Neural crest cell (in vitro differentiated cells): ENCODE measurements around the gene AQP10. TPM values are rescaled to one million over a fixed set of nuclear protein-coding genes. Genes with fewer than 3 reads are reported as not detected.

Source experiments
- DNase-seq: peaks from one replicate; pipeline ENCODE4 v3.0.0; 2021; ENCODE audit warnings: low read depth, mixed read lengths, low spot score
- H3K27ac Mint-ChIP-seq: one replicate; pipeline ENCODE4 v1.8.0; 2021; ENCODE audit warnings: mild to moderate bottlenecking, mixed read lengths; ENCODE audit not compliant: unreplicated experiment
- H3K27me3 Mint-ChIP-seq: 2 replicates; pipeline ENCODE4 v1.8.0; 2021; ENCODE audit warnings: low read depth, mild to moderate bottlenecking, mixed read lengths
- H3K36me3 Mint-ChIP-seq: 2 replicates; pipeline ENCODE4 v1.8.0; 2021; ENCODE audit warnings: low read depth, mild to moderate bottlenecking, mixed read lengths
- H3K4me1 Mint-ChIP-seq: 2 replicates; pipeline ENCODE4 v1.8.0; 2021; ENCODE audit warnings: mixed read lengths
- H3K4me3 Mint-ChIP-seq: one replicate; pipeline ENCODE4 v1.8.0; 2021; ENCODE audit warnings: mild to moderate bottlenecking, mixed read lengths
- H3K9me3 Mint-ChIP-seq: 2 replicates; pipeline ENCODE4 v1.8.0; 2021; ENCODE audit warnings: mixed read lengths
- CTCF ChIP-seq: fragments of 200-600 bp; sonication (generic); conservative IDR thresholded peaks from 2 replicates; pipeline ENCODE4 v1.5.0; 2021; ENCODE audit warnings: antibody characterized with exemption, mild to moderate bottlenecking
- total RNA-seq: library from RNA; stranded (reverse); gene quantifications from 2 replicates; pipeline ENCODE4 v1.2.1, GENCODE V29; 2021

The AQP10 gene
- total RNA-seq, 1 donor from 2014 or later: not detected

DNA sequence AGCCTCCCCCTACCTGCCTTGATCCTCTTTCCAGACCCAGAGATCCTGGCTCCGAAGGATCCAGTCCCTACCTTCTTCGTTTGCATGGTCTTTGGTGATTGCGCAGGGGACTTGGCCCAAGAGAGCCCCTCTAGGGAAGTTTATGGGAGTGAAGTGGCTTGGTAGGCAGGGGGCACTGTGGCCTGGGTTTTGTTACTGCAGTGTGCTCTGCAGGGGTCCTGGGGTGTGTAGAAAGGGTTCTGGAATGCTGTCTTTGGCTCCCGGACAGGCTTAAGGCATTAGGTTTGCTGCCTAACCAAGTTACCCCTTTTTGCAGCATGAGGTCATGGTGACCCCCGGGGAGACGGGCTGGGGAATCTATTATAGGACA is 8.2 kb downstream of the AQP10 start:
- peak; percentile 24 for TF ChIP-seq CTCF
- Mint-ChIP-seq H3K36me3 (peaks cover 3% of the 10 kb centered on the region), H3K9me3 (no peaks in the 10 kb centered on the region), H3K27ac (no peak overlapping the region), H3K4me3 (peak overlapping the region; percentile 90), H3K4me1 (peaks cover 32% of the 10 kb centered on the region), H3K27me3 (peaks cover 5% of the 10 kb centered on the region)
- no peak for DNase-seq

DNA sequence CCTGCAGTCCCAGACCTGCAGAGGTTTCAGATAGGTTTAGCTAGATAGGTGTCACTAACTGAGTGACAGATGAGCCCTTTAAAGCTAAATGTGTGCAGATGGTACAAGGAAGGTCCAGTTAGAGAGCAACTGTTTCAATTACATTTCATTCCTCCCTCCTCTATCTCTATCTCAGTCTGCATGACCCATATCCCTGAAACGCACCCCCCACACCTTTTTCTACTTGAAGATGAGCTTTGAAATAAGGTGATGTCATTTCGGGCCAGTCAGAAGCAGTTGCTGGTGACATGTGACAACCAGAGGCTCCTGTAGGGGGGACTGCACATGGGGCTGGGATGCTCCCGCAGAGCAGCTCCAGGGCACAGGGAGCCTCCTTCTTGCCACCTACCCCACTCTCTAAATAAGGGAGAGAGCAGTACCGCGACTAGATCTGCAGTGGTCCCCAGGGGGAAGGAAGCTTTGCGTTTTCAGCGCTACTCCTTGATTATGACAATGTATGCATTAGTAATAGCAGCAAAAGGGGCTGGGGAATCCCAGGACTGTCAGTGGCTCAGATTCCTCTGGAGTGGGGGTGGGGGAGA is 8.7 kb downstream of the AQP10 start:
- peaks cover 32% of the 10 kb centered on the region for H3K4me1 Mint-ChIP-seq
- peak overlapping the region; percentile 90 for H3K4me3 Mint-ChIP-seq
- peaks cover 3% of the 10 kb centered on the region for H3K36me3 Mint-ChIP-seq
- no peaks in the 10 kb centered on the region for H3K9me3 Mint-ChIP-seq
- H3K27ac Mint-ChIP-seq: no peak overlapping the region
- no peak for TF ChIP-seq CTCF
- peaks cover 3% of the 10 kb centered on the region for H3K27me3 Mint-ChIP-seq
- no peak for DNase-seq

DNA sequence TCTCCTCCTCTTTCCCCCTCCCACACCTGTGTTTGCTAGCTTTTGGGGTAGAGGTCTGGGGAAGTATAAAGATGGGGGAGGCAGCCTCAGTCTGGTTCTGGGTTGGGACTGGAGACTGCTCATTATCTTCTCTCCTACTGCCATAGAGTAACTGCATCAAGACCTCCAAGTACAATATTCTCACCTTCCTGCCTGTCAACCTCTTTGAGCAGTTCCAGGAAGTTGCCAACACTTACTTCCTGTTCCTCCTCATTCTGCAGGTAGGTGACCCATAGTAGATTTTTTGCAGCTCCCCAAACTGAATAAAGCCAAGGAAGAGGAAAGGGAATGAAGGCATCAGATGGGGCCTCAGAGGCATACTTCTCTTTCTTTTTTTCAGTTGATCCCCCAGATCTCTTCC is 9.8 kb downstream of the AQP10 start:
- Mint-ChIP-seq H3K9me3 (no peaks in the 10 kb centered on the region), H3K27me3 (peaks cover 3% of the 10 kb centered on the region), H3K36me3 (peaks cover 3% of the 10 kb centered on the region), H3K27ac (no peak overlapping the region), H3K4me1 (peaks cover 36% of the 10 kb centered on the region), H3K4me3 (peak overlapping the region; percentile 60)
- no peak for TF ChIP-seq CTCF
- no peak for DNase-seq

GRCh38 chr1:154334079-154335024 is 13.5 kb downstream of the AQP10 start:
- no peak for TF ChIP-seq CTCF
- Mint-ChIP-seq H3K27me3 (no peaks in the 10 kb centered on the region), H3K36me3 (peaks cover 9% of the 10 kb centered on the region), H3K27ac (no peak overlapping the region), H3K4me1 (peaks cover 11% of the 10 kb centered on the region), H3K9me3 (no peaks in the 10 kb centered on the region), H3K4me3 (no peak overlapping the region)
- no peak for DNase-seq

GRCh38 chr1:154335025-154335714 is 14.3 kb downstream of the AQP10 start:
- H3K4me1 Mint-ChIP-seq: peaks cover 8% of the 10 kb centered on the region
- H3K27me3 Mint-ChIP-seq: no peaks in the 10 kb centered on the region
- peak; percentile 90 for TF ChIP-seq CTCF
- H3K36me3 Mint-ChIP-seq: peaks cover 9% of the 10 kb centered on the region
- peak; percentile 85 for DNase-seq
- H3K27ac Mint-ChIP-seq: no peak overlapping the region
- no peaks in the 10 kb centered on the region for H3K9me3 Mint-ChIP-seq
- peak overlapping the region; percentile 5 for H3K4me3 Mint-ChIP-seq
